Measurements from ENCODE around the gene EXOC4.

Gene EXOC4

DNA sequence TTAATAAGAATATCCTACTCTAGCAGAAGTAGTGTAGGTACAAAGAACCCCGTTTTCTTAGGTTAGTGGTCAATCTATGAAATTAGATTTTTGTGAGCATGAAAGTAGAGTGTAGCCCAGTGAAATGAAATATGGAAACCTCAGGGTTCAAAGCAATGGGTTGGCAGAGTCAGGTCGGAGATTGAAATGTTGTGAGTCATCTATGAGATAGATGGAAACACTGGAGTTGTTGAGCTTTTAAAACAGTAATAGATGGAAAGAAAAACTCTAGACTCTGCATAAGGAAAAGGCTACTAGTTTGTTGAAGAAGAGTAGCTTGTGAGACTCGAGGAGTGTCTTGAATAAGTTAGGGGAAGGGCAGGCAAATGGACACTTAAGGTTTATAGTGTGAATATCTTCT is 251.9 kb downstream of the EXOC4 start:
- DNase-seq: no peak

DNA sequence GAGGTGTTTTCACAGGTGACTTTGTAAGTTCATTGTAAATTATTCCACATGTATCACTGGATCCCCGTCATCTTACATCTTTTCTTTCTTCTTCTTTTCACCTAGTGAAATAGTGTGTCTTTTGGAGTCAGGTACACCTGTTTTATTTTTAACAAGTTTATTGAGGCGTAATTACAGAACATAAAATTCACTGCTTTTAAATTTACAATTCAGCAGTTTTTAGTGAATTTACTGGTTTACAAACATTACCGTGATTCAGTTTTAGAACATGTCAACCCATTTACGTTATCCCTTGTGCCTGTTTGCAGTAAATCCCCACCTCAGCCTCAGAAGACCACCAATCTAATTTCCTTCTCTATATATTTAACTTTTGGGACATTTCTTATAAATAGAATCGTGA is 256.9 kb downstream of the EXOC4 start:
- DNase-seq: no peak

DNA sequence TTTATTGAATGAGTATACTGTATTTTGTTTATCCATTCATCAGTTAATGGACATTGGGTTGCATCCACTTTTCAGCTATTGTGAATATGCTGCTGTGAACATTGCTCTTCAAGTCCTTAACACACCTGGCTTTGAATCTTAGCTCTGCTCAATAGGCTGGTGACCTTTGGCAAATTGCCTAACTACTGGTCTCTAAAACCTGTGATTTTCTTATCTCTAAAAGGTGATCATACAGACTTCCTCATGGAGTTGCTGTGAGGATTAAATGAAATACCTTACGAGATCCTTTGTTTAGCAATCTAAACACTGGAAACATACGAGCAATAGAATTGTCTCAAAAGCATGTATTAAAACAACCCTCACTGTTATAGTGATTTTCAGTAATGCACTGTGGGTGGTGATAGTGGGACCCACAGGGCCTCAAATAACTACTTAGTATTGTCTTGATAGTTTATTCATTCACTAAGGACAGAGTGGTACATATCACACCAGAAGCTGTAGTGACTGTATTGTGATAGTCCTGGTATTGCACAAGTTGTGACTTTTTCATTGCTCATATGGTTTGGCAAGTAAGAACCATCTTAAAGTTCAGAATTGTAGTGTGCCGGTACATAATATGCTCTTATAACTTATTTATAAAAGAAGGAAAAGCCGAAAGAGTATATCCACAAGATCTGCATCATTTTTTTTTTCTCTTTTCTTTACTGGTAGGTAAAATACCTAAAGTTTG is 257.6 kb downstream of the EXOC4 start:
- no peak for DNase-seq

- no peak for DNase-seq
Measured at GRCh38 chr7:133511252-133511651, 258.4 kb downstream of the EXOC4 start.

DNA sequence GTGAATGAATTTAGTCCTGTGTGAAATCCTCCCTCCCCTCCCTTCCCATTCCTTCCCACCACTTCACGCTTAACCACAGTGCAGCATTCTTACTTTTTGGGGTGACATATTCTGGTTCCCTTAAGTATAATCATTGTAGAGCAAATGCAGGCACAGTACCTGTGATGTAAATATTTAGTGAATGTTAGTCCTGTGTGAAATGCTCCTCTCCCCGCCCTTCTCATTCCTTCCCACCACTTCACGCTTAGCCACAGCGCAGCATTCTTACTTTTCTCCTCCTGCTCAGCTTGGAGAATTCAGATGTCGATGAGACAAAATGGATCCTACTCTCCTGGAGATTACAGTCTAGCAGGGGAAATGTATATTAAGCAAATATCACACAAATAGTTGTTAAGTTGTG is 258.8 kb downstream of the EXOC4 start:
- DNase-seq: no peak

DNA sequence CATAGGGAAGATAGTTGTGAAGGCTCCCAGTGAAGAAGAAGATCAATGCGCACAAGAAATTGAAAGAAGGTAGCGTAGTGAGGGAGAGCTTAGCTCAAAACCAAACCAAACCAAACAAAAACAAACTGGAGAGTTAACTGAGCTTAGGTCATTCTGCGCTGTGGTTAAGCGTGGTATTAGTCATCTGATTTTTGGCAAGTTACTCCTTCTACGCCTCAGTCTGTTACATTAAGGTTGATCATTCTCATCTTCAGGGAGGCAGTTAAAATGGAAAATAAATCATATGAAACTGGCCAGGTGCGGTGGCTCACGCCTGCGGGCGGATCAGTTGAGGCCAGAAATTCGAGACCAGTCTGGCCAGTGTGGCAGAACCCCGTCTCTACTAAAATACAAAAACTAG is 259.7 kb downstream of the EXOC4 start:
- no peak for DNase-seq

DNA sequence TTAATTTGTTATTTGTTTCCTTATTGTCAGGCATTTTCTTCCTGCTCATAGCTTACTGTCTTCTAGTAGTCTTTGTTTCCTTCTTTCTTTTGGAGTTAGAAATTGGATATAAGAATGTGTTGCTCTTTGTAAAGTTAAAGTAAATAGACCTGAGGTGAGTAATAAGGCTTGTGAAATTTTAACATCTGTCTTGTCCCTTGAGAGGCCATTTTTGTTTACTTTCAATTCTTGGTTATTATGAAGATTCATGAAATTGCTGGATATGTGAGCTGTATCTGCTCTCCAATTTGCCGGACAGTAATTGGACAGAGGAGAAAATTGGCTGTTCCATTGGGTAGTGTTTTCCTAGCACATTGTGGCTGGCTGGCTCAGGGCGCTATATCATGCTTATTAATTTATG is 260.7 kb downstream of the EXOC4 start:
- no peak for DNase-seq

- DNase-seq: no peak
Measured at GRCh38 chr7:133514551-133514950, 261.7 kb downstream of the EXOC4 start.

DNA sequence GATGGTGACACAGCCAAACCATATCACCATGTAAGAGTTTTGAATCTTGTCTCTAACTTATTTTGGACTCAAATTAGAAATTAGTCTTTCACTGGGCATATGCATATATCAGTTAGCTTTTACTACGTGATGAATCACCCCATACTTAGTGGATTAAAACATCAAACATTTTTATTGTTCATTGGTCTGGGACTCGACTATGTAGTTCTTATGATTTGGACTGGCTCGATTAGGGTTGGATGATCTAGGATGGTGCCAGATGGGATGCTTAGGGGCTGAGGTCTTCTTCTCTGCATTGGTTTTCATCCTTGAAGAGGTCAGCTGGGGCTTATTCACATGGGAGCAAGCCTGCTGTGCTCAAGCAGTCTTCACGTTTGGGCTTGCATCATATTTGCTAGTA is 264.9 kb downstream of the EXOC4 start:
- DNase-seq: no peak

DNA sequence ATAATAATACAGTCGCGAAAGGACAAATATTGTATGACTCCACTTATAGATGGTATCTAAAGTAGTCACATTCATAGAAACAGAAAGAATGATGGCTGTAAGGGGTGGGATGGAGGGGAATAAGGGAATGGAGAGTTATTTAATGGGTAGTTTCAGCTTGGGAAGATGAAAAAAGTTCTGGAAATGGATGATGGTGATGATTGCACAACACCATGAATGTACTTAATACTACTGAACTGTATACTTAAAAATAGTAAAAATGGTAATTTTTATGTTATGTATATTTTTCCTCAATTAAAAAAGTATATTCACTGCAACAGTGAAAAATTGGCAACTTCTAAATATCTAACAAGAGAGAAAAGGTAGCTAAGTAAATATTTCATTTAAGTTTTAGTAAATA is 265.8 kb downstream of the EXOC4 start:
- no peak for DNase-seq

GRCh38 chr7:133520248-133520647 is 267.4 kb downstream of the EXOC4 start:
- no peak for DNase-seq

- no peak for DNase-seq
Measured at GRCh38 chr7:133522501-133522900, 269.6 kb downstream of the EXOC4 start.

DNA sequence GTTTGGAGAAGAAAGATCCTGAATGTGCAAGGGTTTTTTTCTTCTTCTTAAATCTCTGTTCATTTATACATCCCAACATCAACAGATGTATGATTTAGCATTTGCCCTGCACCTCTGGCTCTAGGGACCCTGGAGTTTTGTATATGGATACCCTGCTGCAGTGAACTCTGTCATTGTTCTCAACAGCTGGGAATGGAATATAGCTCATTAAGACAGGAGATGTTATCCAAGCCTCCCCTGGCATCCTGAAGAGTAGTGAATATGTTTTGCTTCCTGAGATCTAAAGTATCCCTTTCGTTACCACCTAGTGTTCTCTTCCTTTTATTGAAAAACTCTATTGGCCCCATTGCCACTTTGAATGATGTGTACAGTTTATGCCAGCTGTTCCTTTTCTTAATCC is 275.9 kb downstream of the EXOC4 start:
- DNase-seq: peak in 1 of 2 experiments; percentile 8

GRCh38 chr7:133529861-133530260 is 277.0 kb downstream of the EXOC4 start:
- DNase-seq: peak; percentile 59 to 82

DNA sequence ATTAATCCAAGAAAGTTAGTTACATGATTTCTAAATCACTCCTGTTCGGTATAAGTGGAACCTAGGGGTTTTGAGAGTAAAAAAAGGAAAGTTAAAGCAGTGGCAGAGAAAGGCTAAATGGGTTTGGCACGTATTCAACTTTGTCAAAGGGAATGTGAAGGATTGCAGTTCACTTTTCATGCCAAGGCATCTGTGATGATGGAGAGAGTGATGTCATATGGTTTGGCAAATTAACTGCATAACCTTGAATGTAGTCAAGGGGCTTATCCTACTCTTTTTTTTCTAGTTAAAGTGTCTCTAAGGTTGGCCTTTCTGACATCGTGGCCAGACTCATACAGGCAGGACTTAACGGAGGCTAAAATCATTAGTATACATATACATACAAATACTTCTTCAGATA is 277.8 kb downstream of the EXOC4 start:
- DNase-seq: no peak

DNA sequence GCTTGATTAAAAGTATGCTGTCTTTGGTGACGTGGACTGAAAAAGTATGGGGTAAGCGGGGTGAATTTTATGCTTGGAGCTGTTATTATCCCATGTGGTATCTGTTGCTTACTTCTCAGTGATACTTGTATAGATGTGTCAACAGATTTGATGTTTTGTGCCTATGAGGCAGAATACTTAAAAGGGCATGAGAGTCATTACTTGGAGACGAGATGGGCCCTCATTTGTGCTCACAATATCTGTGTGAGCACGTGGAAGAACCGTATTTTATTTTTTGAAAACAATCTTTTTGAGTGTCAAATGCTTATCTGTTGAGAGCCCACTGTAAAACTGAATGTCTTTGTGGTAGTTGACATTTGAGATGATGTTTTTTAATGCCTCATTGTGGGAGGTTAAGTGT is 281.9 kb downstream of the EXOC4 start:
- peak; percentile 58 to 81 for DNase-seq

GRCh38 chr7:133535308-133535707 is 282.4 kb downstream of the EXOC4 start:
- no peak for DNase-seq

GRCh38 chr7:133536450-133536849 is 283.6 kb downstream of the EXOC4 start:
- DNase-seq: no peak

DNA sequence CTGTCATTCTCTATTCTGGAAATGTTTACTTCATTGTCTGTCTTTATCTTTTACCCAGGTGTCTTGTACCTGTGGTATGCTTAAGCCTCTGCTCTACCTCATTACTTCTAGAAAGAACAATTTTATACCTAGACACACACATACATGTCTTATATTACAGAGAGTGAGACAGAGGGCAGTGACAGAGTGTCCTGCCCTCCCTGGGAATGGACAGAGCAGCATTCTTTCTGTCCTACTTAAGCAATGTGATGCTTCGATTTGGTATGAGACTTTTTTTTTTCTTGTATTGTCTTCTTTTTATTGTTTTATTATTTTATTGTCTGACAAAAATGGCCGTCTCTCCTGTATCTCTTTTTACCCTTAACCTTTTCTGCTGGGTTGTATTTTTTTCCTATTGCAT is 286.1 kb downstream of the EXOC4 start:
- DNase-seq: no peak

- no peak for DNase-seq
Measured at GRCh38 chr7:133540096-133540860, 287.4 kb downstream of the EXOC4 start.

- DNase-seq: no peak
Measured at GRCh38 chr7:133542209-133542780, 289.4 kb downstream of the EXOC4 start.

DNA sequence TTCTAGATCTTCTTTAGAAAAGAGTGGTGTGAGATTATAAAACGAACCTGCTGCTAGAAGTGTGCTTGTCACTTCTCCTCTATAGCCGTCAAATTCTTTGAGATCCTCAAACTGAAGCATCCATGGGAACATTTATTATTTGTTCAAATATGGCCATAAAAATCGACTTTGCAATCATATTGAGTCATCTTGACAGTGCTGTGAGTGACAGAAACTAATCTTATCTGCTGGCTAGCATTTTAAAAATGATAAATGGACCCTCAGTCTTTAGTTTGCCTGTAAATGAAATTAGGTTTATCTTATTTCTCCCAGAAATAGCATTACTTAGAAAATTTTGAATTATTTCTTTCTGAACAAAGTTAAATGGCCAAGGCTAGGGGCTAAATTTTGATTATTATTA is 290.8 kb downstream of the EXOC4 start:
- no peak for DNase-seq

GRCh38 chr7:133545618-133546017 is 292.7 kb downstream of the EXOC4 start:
- no peak for DNase-seq

- no peak for DNase-seq
Measured at GRCh38 chr7:133547981-133548380, 295.1 kb downstream of the EXOC4 start.
